ENCODE measurements around the gene ETV5. TPM values are rescaled to one million over a fixed set of nuclear protein-coding genes. Genes with fewer than 3 reads are reported as not detected.

The ETV5 gene
- total and polyA plus RNA-seq, 4 donors: 3.3 to 14.9 (median 5.5) TPM

DNA sequence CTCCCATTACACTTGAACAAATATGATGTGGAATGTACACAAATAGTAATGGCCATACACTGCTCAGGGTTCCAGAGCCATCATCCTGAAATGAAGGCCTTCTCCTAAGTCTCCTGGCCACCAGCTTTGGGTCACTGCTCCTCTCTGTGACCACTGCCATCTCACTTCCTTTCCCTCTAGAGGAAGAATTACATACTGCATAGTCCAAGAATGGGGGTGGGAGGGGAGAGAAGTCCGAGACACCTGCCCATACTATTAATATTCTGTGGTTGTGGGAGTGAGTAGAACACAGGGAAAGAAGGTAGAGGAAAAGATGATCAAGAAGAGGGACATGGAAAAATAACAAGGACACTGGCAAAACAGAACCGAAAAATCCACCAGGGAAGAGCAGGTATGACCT, 20.6 kb downstream of the ETV5 start:
- peaks cover 0 to 3% (median 0%) of the 10 kb centered on the region in 4 donors for H3K9me3 ChIP-seq (ENCODE audit: control insufficient read depth in 4 of 4, low read length in 3 of 4)
- H3K27me3 ChIP-seq (ENCODE audit: control insufficient read depth in 4 of 4, insufficient read depth in 4 of 4, low read length in 3 of 4): no peaks in the 10 kb centered on the region
- TF ChIP-seq SP1 (IDR thresholded peaks at IDR 0.05): no peak
- TF ChIP-seq, protein P1, sequence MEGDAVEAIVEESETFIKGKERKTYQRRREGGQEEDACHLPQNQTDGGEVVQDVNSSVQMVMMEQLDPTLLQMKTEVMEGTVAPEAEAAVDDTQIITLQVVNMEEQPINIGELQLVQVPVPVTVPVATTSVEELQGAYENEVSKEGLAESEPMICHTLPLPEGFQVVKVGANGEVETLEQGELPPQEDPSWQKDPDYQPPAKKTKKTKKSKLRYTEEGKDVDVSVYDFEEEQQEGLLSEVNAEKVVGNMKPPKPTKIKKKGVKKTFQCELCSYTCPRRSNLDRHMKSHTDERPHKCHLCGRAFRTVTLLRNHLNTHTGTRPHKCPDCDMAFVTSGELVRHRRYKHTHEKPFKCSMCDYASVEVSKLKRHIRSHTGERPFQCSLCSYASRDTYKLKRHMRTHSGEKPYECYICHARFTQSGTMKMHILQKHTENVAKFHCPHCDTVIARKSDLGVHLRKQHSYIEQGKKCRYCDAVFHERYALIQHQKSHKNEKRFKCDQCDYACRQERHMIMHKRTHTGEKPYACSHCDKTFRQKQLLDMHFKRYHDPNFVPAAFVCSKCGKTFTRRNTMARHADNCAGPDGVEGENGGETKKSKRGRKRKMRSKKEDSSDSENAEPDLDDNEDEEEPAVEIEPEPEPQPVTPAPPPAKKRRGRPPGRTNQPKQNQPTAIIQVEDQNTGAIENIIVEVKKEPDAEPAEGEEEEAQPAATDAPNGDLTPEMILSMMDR (IDR thresholded peaks at IDR 0.05; ENCODE audit: low read depth, low read length, missing input control): no peak
- TF ChIP-seq YY1 (IDR thresholded peaks at IDR 0.05): no peak
- no peak for TF ChIP-seq HNF4G (IDR thresholded peaks at IDR 0.05)
- TF ChIP-seq GABPA (IDR thresholded peaks at IDR 0.05 in 1 of 2, conservative IDR thresholded peaks at IDR 0.05 in 1 of 2): no peak
- no peak for TF ChIP-seq EGR1 (IDR thresholded peaks at IDR 0.05; ENCODE audit: low read depth in 2 of 2)
- TF ChIP-seq HNF4A (conservative IDR thresholded peaks at IDR 0.05): no peak
- TF ChIP-seq JUND (IDR thresholded peaks at IDR 0.05): no peak
- DNase-seq (ENCODE audit: low spot score): no peak
- H3K36me3 ChIP-seq (ENCODE audit: control insufficient read depth in 4 of 4, insufficient read depth in 3 of 4, low read depth in 1 of 4, low read length in 3 of 4): no peaks in the 10 kb centered on the region
- H3K4me3 ChIP-seq (ENCODE audit: low read depth in 1 of 3, low read length in 3 of 3): no peak overlapping the region
- H3K27ac ChIP-seq (ENCODE audit: low read depth in 1 of 2, low read length in 2 of 2): no peak overlapping the region
- H3K4me1 ChIP-seq (ENCODE audit: control insufficient read depth in 4 of 4, insufficient read depth in 4 of 4, low read length in 3 of 4): peaks cover 0 to 4% (median 0%) of the 10 kb centered on the region in 4 donors
- whole genome bisulfite sequencing: 93% methylated on average over 2 of the region's 2 CpGs
- H3K9ac ChIP-seq (ENCODE audit: low read depth in 1 of 2, low read length in 2 of 2): no peak overlapping the region

GRCh38 chr3:186084264-186084663, 24.6 kb downstream of the ETV5 start:
- Histone ChIP-seq H3K27ac (ENCODE audit: low read depth in 1 of 2, low read length in 2 of 2) (no peak overlapping the region), H3K4me3 (ENCODE audit: low read depth in 1 of 3, low read length in 3 of 3) (no peak overlapping the region), H3K36me3 (ENCODE audit: control insufficient read depth in 4 of 4, insufficient read depth in 3 of 4, low read depth in 1 of 4, low read length in 3 of 4) (peaks cover 0 to 2% (median 0%) of the 10 kb centered on the region in 4 donors), H3K9ac (ENCODE audit: low read depth in 1 of 2, low read length in 2 of 2) (no peak overlapping the region), H3K4me1 (ENCODE audit: control insufficient read depth in 4 of 4, insufficient read depth in 4 of 4, low read length in 3 of 4) (no peaks in the 10 kb centered on the region), H3K9me3 (ENCODE audit: control insufficient read depth in 4 of 4, low read length in 3 of 4) (peaks cover 0 to 3% (median 0%) of the 10 kb centered on the region in 4 donors), H3K27me3 (ENCODE audit: control insufficient read depth in 4 of 4, insufficient read depth in 4 of 4, low read length in 3 of 4) (no peaks in the 10 kb centered on the region)
- WGBS: 95% methylated on average over 4 of the region's 4 CpGs
- DNase-seq (ENCODE audit: low spot score): no peak
- TF ChIP-seq RAD21 (IDR thresholded peaks at IDR 0.05): no peak
- TF ChIP-seq YY1 (IDR thresholded peaks at IDR 0.05): no peak
- TF ChIP-seq REST (IDR thresholded peaks at IDR 0.05): no peak
- TF ChIP-seq EGR1 (IDR thresholded peaks at IDR 0.05; ENCODE audit: low read depth in 2 of 2): no peak
- TF ChIP-seq FOXA2 (IDR thresholded peaks at IDR 0.05): no peak
- TF ChIP-seq HNF4A (conservative IDR thresholded peaks at IDR 0.05): no peak
- TF ChIP-seq JUND (IDR thresholded peaks at IDR 0.05): no peak

GRCh38 chr3:186083746-186084145, 25.1 kb downstream of the ETV5 start:
- H3K36me3 ChIP-seq (ENCODE audit: control insufficient read depth in 4 of 4, insufficient read depth in 3 of 4, low read depth in 1 of 4, low read length in 3 of 4): peaks cover 0 to 2% (median 0%) of the 10 kb centered on the region in 4 donors
- H3K27me3 ChIP-seq (ENCODE audit: control insufficient read depth in 4 of 4, insufficient read depth in 4 of 4, low read length in 3 of 4): no peaks in the 10 kb centered on the region
- DNase-seq (ENCODE audit: low spot score): no peak
- H3K9ac ChIP-seq (ENCODE audit: low read depth in 1 of 2, low read length in 2 of 2): no peak overlapping the region
- H3K4me1 ChIP-seq (ENCODE audit: control insufficient read depth in 4 of 4, insufficient read depth in 4 of 4, low read length in 3 of 4): no peaks in the 10 kb centered on the region
- no peak overlapping the region for H3K4me3 ChIP-seq (ENCODE audit: low read depth in 1 of 3, low read length in 3 of 3)
- peaks cover 0 to 3% (median 0%) of the 10 kb centered on the region in 4 donors for H3K9me3 ChIP-seq (ENCODE audit: control insufficient read depth in 4 of 4, low read length in 3 of 4)
- 93% methylated on average over 2 of the region's 2 CpGs for WGBS
- no peak overlapping the region for H3K27ac ChIP-seq (ENCODE audit: low read depth in 1 of 2, low read length in 2 of 2)
- TF ChIP-seq NR2F2 (IDR thresholded peaks at IDR 0.05) (no peak), GABPA (IDR thresholded peaks at IDR 0.05 in 1 of 2, conservative IDR thresholded peaks at IDR 0.05 in 1 of 2) (no peak), HNF4G (IDR thresholded peaks at IDR 0.05) (no peak), RAD21 (IDR thresholded peaks at IDR 0.05) (no peak), YY1 (IDR thresholded peaks at IDR 0.05) (no peak), RXRA (IDR thresholded peaks at IDR 0.05) (no peak), JUND (IDR thresholded peaks at IDR 0.05) (no peak), TAF1 (conservative IDR thresholded peaks at IDR 0.05) (no peak), EGR1 (IDR thresholded peaks at IDR 0.05; ENCODE audit: low read depth in 2 of 2) (no peak), ATF3 (IDR thresholded peaks at IDR 0.05) (no peak), ZBTB33 (IDR thresholded peaks at IDR 0.05) (no peak), SP1 (IDR thresholded peaks at IDR 0.05) (no peak)
- TF ChIP-seq, protein P1 (IDR thresholded peaks at IDR 0.05; ENCODE audit: low read depth, low read length, missing input control): no peak
